Progenitor cell of endocrine pancreas (in vitro differentiated cells): Measurements from ENCODE around the gene FAM163B. TPM values are rescaled to one million over a fixed set of nuclear protein-coding genes. Genes with fewer than 3 reads are reported as not detected.

Experiments used
- DNase-seq: peaks from one replicate; pipeline ENCODE4 v3.0.0; 2021; ENCODE audit warnings: low spot score; ENCODE audit not compliant: unreplicated experiment
- H3K27ac Mint-ChIP-seq: 2 replicates; pipeline ENCODE4 v1.8.0; 2021; ENCODE audit warnings: mild to moderate bottlenecking, moderate library complexity, mixed read lengths
- H3K27me3 Mint-ChIP-seq: 2 replicates; pipeline ENCODE4 v1.8.0; 2021; ENCODE audit warnings: mixed read lengths
- H3K36me3 Mint-ChIP-seq: 2 replicates; pipeline ENCODE4 v1.8.0; 2022; ENCODE audit warnings: mixed read lengths; ENCODE audit not compliant: insufficient read depth
- H3K4me1 Mint-ChIP-seq: 2 replicates; pipeline ENCODE4 v1.8.0; 2021; ENCODE audit warnings: low read depth, mixed read lengths
- H3K4me3 Mint-ChIP-seq: 2 replicates; pipeline ENCODE4 v1.8.0; 2021; ENCODE audit warnings: low read depth, mild to moderate bottlenecking, moderate library complexity, mixed read lengths
- H3K9me3 Mint-ChIP-seq: 2 replicates; pipeline ENCODE4 v1.8.0; 2021; ENCODE audit warnings: low read depth, mixed read lengths
- CTCF ChIP-seq: fragments of 200-600 bp; sonication (generic); IDR thresholded peaks from one replicate; pipeline ENCODE4 v1.5.0; 2021; ENCODE audit warnings: antibody characterized with exemption, mild to moderate bottlenecking; ENCODE audit not compliant: unreplicated experiment
- total RNA-seq: library from RNA; stranded (reverse); gene quantifications from 2 replicates; pipeline ENCODE4 v1.2.1, GENCODE V29; 2021

FAM163B gene
- total RNA-seq, 1 donor from 2014 or later, result not detected

DNA sequence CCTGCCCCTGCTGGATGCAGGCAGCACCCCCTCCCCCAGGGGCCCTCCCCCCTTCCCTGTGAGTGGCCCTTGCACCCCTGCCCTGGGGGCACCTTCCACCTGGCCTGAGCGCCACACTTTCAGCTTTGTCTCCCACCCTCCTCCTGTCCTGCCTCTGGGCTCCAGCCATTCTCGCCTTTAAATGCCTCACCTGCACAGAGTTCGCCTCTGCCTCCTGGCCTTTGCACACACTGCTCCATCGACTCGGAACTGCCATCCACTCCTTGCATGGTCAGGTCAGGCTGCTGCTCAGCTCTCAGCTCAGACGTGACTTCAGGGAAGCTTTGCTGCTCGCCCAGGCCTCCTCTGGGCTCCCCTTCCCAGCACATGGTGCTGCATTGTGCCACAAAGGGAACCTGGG, 10.2 kb downstream of the FAM163B start:
- no peaks in the 10 kb centered on the region for H3K4me1 Mint-ChIP-seq
- H3K36me3 Mint-ChIP-seq, result peaks cover 1% of the 10 kb centered on the region
- no peak for DNase-seq
- TF ChIP-seq CTCF, result no peak
- H3K27me3 Mint-ChIP-seq, result peaks cover 10% of the 10 kb centered on the region
- peaks cover 8% of the 10 kb centered on the region for H3K9me3 Mint-ChIP-seq
- no peak overlapping the region for H3K27ac Mint-ChIP-seq
- H3K4me3 Mint-ChIP-seq, result no peak overlapping the region

- Mint-ChIP-seq H3K4me1 (no peaks in the 10 kb centered on the region), H3K36me3 (peaks cover 1% of the 10 kb centered on the region), H3K9me3 (peaks cover 8% of the 10 kb centered on the region), H3K4me3 (no peak overlapping the region), H3K27me3 (peaks cover 11% of the 10 kb centered on the region), H3K27ac (no peak overlapping the region)
- DNase-seq, result no peak
- TF ChIP-seq CTCF, result no peak
Measured at GRCh38 chr9:133597316-133597957, 11.8 kb downstream of the FAM163B start.

- no peak overlapping the region for H3K27ac Mint-ChIP-seq
- no peaks in the 10 kb centered on the region for H3K4me1 Mint-ChIP-seq
- DNase-seq, result no peak
- TF ChIP-seq CTCF, result no peak
- peaks cover 1% of the 10 kb centered on the region for H3K36me3 Mint-ChIP-seq
- no peak overlapping the region for H3K4me3 Mint-ChIP-seq
- H3K9me3 Mint-ChIP-seq, result peaks cover 8% of the 10 kb centered on the region
- peaks cover 11% of the 10 kb centered on the region for H3K27me3 Mint-ChIP-seq
Measured at GRCh38 chr9:133595910-133596309, 13.3 kb downstream of the FAM163B start.

DNA sequence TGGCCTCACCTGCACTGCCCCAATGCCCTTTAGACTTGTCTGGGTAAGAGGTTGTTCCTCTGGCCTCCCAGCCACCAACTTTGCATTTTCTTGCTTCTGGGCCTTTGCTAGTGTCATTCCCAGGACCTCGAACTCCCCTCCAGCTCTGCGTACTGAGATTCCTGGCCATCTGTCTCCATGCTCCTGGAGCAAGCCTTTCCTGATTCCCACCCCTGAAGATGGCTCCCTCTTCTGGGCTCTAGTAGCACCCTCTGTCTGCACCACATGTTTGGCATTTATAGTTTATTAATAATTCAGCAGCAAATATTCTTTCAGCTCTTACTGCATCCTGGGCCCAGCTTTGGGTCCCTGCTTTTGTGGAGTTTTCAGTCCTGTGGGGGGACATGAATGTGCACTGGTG, 14.9 kb downstream of the FAM163B start:
- H3K27ac Mint-ChIP-seq, result no peak overlapping the region

DNA sequence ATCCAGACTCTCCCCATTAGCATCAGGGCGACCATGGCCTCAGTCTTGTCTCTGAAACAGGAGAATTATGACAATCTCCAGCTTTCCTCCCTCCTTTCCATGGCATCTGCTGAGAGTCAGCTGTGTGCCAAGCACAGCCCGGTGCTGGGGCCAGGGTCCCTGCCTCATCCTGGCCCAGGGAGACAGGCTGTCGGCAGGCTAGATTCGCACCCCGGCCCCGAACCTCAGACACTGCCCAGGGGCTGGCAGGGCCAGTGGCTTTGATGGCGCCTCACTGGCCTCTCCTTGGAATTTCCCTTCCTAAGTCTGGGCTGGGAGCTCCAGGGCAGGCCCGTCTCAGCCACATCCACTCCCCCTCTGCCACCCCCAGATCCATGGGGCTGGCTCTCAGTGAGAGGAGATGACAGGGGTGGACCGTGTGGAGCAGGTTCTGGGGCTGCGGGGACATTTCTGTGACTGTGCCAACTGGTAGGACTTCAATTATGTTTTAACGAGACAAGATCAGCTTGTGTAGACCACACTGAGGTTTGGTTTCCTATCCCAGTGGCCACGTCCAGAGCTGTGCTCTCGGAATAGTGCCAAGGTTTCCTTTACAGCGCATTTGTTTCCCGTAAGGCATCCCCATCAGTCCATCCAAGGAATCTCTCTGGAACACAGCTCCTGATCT, 15.5 kb downstream of the FAM163B start:
- Mint-ChIP-seq H3K36me3 (peaks cover 1% of the 10 kb centered on the region), H3K4me1 (no peaks in the 10 kb centered on the region), H3K27ac (no peak overlapping the region), H3K9me3 (peaks cover 8% of the 10 kb centered on the region), H3K4me3 (no peak overlapping the region), H3K27me3 (peaks cover 11% of the 10 kb centered on the region)
- TF ChIP-seq CTCF, result no peak
- no peak for DNase-seq

More for the DNA sequence above, 14.9 kb downstream of the FAM163B start:
- Mint-ChIP-seq H3K4me3 (no peak overlapping the region), H3K27me3 (peaks cover 11% of the 10 kb centered on the region), H3K4me1 (no peaks in the 10 kb centered on the region), H3K36me3 (peaks cover 1% of the 10 kb centered on the region), H3K9me3 (peaks cover 8% of the 10 kb centered on the region)
- TF ChIP-seq CTCF, result no peak
- no peak for DNase-seq
